GM19193 (cell line): ENCODE results near the gene LITAFD.

Experiments used
- POLR2A ChIP-seq: IDR thresholded peaks from 4 replicates; pipeline ENCODE4 v1.6.1; 2011; ENCODE audit not compliant: insufficient read depth, insufficient read length; ENCODE audit errors: extremely low read depth

LITAFD gene

GRCh38 chr16:8886593-8887430 lies 4.7 kb downstream of the LITAFD start:
- TF ChIP-seq POLR2A = no peak

- TF ChIP-seq POLR2A = no peak
These were observed 5.2 kb downstream of the LITAFD start for GRCh38 chr16:8887431-8887765.

GRCh38 chr16:8887952-8888560 lies 5.9 kb downstream of the LITAFD start:
- TF ChIP-seq POLR2A = no peak

- TF ChIP-seq POLR2A = no peak
These were observed 7.1 kb downstream of the LITAFD start for GRCh38 chr16:8888951-8889892.

- TF ChIP-seq POLR2A = no peak
These were observed 7.9 kb downstream of the LITAFD start for GRCh38 chr16:8889893-8890548.

GRCh38 chr16:8890549-8890921 lies 8.4 kb downstream of the LITAFD start:
- TF ChIP-seq POLR2A = no peak

GRCh38 chr16:8892101-8892575 lies 10.0 kb downstream of the LITAFD start:
- peak; percentile 21 for TF ChIP-seq POLR2A

- TF ChIP-seq POLR2A = no peak
These were observed 11.3 kb downstream of the LITAFD start for GRCh38 chr16:8893426-8893825.

- no peak for TF ChIP-seq POLR2A
These were observed 12.0 kb downstream of the LITAFD start for GRCh38 chr16:8893976-8894690.

- TF ChIP-seq POLR2A = no peak
These were observed 12.7 kb downstream of the LITAFD start for GRCh38 chr16:8894736-8895334.

- TF ChIP-seq POLR2A = no peak
These were observed 16.6 kb downstream of the LITAFD start for GRCh38 chr16:8898660-8899318.

- no peak for TF ChIP-seq POLR2A
These were observed 17.7 kb downstream of the LITAFD start for GRCh38 chr16:8899709-8900317.

- TF ChIP-seq POLR2A = no peak
These were observed 18.2 kb downstream of the LITAFD start for GRCh38 chr16:8900343-8900742.

GRCh38 chr16:8901320-8901861 lies 19.2 kb downstream of the LITAFD start:
- no peak for TF ChIP-seq POLR2A
